ENCODE data around the gene PTTG1IP. TPM values are rescaled to one million over a fixed set of nuclear protein-coding genes. Genes with fewer than 3 reads are reported as not detected.
"Not testable (repeated sequence)": the region's sequence is repeated elsewhere in the genome, so short reads cannot be mapped to it uniquely, and the experiment has no call there.

PTTG1IP gene
- total RNA-seq, 4 donors from 2014 or later = 108 to 202 (median 146) TPM

DNA sequence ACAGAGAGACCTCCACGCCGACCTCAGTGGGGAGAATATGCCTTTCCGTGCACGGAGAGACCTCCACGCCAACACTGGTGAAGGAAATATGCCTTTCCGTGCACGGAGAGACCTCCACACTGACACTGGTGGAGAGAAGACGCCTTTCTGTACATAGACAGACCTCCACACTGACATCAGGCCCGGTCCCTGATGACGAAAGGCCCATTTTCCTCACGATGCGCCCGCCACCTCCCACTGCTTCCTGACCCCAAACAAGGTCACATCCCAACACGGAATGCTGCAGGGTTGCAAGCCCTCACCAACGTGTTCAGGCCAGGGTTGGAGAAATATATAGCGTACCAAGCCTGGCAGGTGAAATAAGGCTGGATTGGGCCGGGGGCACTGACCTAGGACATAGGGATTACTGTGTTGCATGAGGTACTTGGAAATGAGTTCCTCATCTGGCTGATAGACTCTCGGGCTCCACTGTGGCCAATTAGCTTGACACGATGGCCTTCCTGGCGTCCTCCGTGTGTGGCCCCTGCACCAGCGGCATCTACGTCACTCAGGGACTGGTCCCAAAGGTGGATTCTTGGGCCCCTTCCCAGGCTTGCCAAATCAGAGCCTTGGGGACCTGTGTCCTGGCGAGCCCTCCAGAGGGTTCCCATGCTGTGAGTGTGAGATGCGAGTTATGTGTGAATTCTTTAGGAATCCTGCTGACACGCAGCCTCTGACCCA is 39.1 kb downstream of the PTTG1IP start:
- no peaks in the 10 kb centered on the region for H3K4me1 ChIP-seq
- no peaks in the 10 kb centered on the region for H3K36me3 ChIP-seq
- DNase-seq = no peak
- no peak overlapping the region for H3K27ac ChIP-seq
- no peak for TF ChIP-seq POLR2A (IDR thresholded peaks at IDR 0.05)
- H3K9me3 ChIP-seq = no peaks in the 10 kb centered on the region
- H3K27me3 ChIP-seq = no peaks in the 10 kb centered on the region
- H3K4me3 ChIP-seq = no peak overlapping the region
- intact Hi-C loops (cut with DNase I; ENCODE audit: low total_unique reads) = no loop called here

DNA sequence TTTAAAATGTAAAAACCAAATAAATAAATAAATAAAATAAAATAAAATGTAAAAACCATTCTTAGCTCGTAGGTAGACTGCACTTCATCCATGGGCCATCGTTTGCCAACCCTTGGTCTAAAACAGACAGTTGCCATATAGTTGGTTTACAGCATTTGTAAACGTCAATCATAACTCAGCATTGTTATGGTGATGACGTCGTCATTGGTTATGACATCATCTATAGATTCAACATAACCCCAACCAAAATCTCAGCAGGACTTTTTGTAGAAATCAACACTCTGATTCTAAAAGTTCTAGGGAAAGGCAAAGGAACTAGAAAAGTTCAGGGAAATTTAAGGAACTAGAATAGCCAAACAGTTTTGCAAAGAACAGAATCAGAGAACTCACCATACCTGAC is 39.8 kb downstream of the PTTG1IP start:
- H3K4me1 ChIP-seq = no peaks in the 10 kb centered on the region
- TF ChIP-seq, protein P1, sequence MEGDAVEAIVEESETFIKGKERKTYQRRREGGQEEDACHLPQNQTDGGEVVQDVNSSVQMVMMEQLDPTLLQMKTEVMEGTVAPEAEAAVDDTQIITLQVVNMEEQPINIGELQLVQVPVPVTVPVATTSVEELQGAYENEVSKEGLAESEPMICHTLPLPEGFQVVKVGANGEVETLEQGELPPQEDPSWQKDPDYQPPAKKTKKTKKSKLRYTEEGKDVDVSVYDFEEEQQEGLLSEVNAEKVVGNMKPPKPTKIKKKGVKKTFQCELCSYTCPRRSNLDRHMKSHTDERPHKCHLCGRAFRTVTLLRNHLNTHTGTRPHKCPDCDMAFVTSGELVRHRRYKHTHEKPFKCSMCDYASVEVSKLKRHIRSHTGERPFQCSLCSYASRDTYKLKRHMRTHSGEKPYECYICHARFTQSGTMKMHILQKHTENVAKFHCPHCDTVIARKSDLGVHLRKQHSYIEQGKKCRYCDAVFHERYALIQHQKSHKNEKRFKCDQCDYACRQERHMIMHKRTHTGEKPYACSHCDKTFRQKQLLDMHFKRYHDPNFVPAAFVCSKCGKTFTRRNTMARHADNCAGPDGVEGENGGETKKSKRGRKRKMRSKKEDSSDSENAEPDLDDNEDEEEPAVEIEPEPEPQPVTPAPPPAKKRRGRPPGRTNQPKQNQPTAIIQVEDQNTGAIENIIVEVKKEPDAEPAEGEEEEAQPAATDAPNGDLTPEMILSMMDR (IDR thresholded peaks at IDR 0.05) = no peak
- TF ChIP-seq POLR2A (IDR thresholded peaks at IDR 0.05) = no peak
- H3K27ac ChIP-seq = no peak overlapping the region
- DNase-seq = no peak
- H3K36me3 ChIP-seq = no peaks in the 10 kb centered on the region
- no peak overlapping the region for H3K4me3 ChIP-seq
- H3K27me3 ChIP-seq = no peaks in the 10 kb centered on the region
- no peaks in the 10 kb centered on the region for H3K9me3 ChIP-seq
- intact Hi-C loops (cut with DNase I; ENCODE audit: low total_unique reads) = no loop called here

DNA sequence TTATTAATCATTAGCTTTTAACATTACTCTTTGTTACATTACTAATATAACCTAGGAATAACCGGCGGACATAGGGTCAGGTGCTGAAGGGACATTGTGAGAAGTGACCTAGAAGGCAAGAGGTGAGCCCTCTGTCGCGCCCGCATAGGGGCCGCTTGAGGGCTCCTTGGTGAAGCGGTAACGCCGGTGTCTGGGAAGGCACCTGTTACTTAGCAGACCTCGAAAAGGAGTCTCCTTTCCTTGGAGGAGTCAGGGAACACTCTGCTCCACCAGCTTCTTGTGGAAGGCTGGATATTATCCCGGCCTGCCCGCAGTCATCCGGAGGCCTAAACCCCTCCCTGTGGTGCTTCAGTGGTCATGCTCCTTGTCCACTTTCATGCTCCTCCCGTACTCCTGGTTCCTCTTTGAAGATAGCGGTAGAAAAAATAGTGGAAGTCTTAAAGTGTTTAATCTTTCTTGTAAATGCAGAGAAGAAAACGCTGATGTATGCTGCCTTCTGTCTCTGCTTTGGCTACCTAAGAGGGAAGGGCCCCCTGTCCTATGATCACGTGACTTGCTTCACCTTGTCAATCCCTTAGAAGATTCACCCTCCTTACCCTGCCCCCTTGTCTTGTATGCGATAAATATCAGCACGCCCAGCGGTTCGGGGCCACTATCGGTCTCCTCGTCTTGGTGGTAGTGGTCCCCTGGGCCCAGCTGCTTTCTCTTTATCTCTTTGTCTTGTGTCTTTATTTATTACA is 40.8 kb downstream of the PTTG1IP start:
- H3K27ac ChIP-seq; H3K27me3 ChIP-seq; H3K4me1 ChIP-seq; H3K9me3 ChIP-seq; DNase-seq; H3K4me3 ChIP-seq; intact Hi-C loops (cut with DNase I; ENCODE audit: low total_unique reads); H3K36me3 ChIP-seq: not testable (repeated sequence)

DNA sequence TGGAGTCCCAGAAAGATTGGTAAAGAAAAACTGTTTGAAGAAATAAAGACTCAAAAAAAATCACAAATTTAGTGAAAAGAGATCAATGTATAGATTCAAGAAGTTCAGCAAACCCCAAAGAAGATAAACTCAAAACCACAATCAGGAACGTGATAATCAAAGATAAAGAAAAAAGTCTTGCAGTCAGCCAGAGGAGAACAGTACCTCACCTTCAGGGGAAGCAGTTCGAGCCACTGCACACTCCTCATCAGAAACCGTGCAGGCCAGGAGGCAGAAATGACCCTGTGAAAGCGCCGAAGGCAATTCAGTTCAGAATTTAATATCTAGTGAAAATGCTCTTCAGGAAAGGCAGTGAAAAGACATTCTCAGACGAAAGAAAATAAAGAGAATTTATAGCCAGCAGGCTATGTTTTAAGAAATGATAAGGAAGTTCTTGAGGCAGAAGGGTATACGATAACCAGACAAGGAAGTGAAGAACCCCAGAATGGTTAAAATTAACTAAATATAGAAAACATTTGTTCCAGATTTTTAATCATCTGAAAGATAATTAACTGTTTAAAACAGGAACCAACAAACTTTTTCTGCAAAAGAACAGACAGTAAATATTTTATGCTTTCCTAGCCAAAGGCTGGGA is 42.1 kb downstream of the PTTG1IP start:
- H3K4me1 ChIP-seq = no peaks in the 10 kb centered on the region
- no peak for TF ChIP-seq POLR2A (IDR thresholded peaks at IDR 0.05)
- TF ChIP-seq, protein P1 (IDR thresholded peaks at IDR 0.05) = no peak
- H3K27me3 ChIP-seq = no peaks in the 10 kb centered on the region
- DNase-seq = no peak
- H3K4me3 ChIP-seq = no peak overlapping the region
- H3K9me3 ChIP-seq = no peaks in the 10 kb centered on the region
- intact Hi-C loops (cut with DNase I; ENCODE audit: low total_unique reads) = no loop called here
- H3K27ac ChIP-seq = no peak overlapping the region
- H3K36me3 ChIP-seq = no peaks in the 10 kb centered on the region

DNA sequence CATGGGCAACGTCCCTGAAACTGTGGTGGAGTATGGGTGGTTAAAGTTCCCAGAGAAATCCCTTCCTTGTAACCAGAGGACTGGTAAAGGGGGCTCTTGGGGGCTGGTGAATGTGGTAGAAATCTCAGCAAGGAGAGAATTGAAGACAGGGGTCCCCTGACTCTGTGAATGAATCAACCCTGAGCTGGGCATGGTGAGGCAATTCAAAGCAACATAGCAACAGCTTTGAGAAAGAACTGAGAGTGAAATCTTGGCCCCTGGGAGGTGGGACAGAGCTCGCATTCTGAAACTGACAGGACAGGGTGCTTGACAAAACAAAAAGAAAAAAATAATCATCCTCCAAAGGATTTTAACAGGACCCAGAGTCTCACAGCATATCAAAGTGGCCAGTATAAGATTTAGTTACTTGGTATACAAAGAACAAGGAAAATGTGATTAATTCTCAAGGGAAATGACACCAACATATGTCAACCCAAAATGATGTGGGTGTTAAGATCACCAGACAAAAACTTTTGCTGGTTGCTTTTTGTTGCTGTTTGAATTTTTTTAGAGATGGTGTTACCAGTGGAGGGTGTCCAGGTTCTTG is 43.9 kb downstream of the PTTG1IP start:
- DNase-seq = no peak
- intact Hi-C loops (cut with DNase I; ENCODE audit: low total_unique reads) = no loop called here
- TF ChIP-seq, protein P1 (IDR thresholded peaks at IDR 0.05) = no peak
- no peak for TF ChIP-seq POLR2A (IDR thresholded peaks at IDR 0.05)

More for the DNA sequence above, 43.9 kb downstream of the PTTG1IP start:
- Histone ChIP-seq H3K36me3 (no peaks in the 10 kb centered on the region), H3K27me3 (no peaks in the 10 kb centered on the region), H3K27ac (no peak overlapping the region), H3K4me3 (no peak overlapping the region), H3K4me1 (no peaks in the 10 kb centered on the region), H3K9me3 (no peaks in the 10 kb centered on the region)

Measured in uterus (tissue), 4 donors.